Thymus (tissue), 11 donors: ENCODE results near the gene PDPR. TPM values are rescaled to one million over a fixed set of nuclear protein-coding genes. Genes with fewer than 3 reads are reported as not detected.

ENCODE experiments used
- DNase-seq, 9 donors: peaks; one replicate each; pipeline ENCODE4 v3.0.0-alpha.2; 2013; ENCODE audit warnings: low spot score in 9 of 9, low read depth in 6 of 9, missing footprints in 1 of 9
- H3K27ac ChIP-seq, 2 donors: one replicate each; pipeline ENCODE4 v1.5.1; 2013; ENCODE audit warnings: control low read depth in 1 of 2, low read depth in 1 of 2, low read length in 1 of 2, mild to moderate bottlenecking in 1 of 2, moderate library complexity in 1 of 2
- H3K27me3 ChIP-seq, 2 donors: one replicate each; pipeline ENCODE4 v1.5.1; 2013; ENCODE audit warnings: low read length in 1 of 2; ENCODE audit not compliant: control insufficient read depth in 2 of 2, insufficient read depth in 1 of 2
- H3K36me3 ChIP-seq, 2 donors: one replicate each; pipeline ENCODE4 v1.5.1; 2013; ENCODE audit warnings: low read length in 1 of 2, mild to moderate bottlenecking in 1 of 2, moderate library complexity in 1 of 2; ENCODE audit not compliant: control insufficient read depth in 2 of 2, insufficient read depth in 2 of 2
- H3K4me1 ChIP-seq, 2 donors: one replicate each; pipeline ENCODE4 v1.5.1; 2013; ENCODE audit warnings: low read length in 2 of 2; ENCODE audit not compliant: control insufficient read depth in 2 of 2, insufficient read depth in 2 of 2
- H3K4me3 ChIP-seq, 2 donors: one replicate each; pipeline ENCODE4 v1.5.1; 2013; ENCODE audit warnings: low read length in 2 of 2, control low read depth in 1 of 2, mild to moderate bottlenecking in 1 of 2
- H3K9me3 ChIP-seq, 2 donors: one replicate each; pipeline ENCODE4 v1.5.1; 2013; ENCODE audit warnings: low read length in 1 of 2, mild to moderate bottlenecking in 1 of 2; ENCODE audit not compliant: control insufficient read depth in 2 of 2, insufficient read depth in 1 of 2
- WGBS: extraction: QIAGEN DNeasy Blood & Tissue Kit; methylation state at CpG from one replicate; pipeline ENCODE4 v1.1.7; 2013; 5-methylcytosine and 5-hydroxymethylcytosine counted together
- polyA plus RNA-seq: library from polyadenylated mRNA; stranded (reverse); fragments of 200-250 nt; gene quantifications from one replicate; pipeline ENCODE4 v1.2.3, GENCODE V29; 2013
- total RNA-seq: library from RNA; stranded (reverse); fragments of 120-200 nt; gene quantifications from one replicate; pipeline ENCODE4 v1.2.4, GENCODE V29; 2013
- donor health status: healthy.

PDPR gene
- total and polyA plus RNA-seq, 2 donors, result 8.4 to 10.1 TPM

DNA sequence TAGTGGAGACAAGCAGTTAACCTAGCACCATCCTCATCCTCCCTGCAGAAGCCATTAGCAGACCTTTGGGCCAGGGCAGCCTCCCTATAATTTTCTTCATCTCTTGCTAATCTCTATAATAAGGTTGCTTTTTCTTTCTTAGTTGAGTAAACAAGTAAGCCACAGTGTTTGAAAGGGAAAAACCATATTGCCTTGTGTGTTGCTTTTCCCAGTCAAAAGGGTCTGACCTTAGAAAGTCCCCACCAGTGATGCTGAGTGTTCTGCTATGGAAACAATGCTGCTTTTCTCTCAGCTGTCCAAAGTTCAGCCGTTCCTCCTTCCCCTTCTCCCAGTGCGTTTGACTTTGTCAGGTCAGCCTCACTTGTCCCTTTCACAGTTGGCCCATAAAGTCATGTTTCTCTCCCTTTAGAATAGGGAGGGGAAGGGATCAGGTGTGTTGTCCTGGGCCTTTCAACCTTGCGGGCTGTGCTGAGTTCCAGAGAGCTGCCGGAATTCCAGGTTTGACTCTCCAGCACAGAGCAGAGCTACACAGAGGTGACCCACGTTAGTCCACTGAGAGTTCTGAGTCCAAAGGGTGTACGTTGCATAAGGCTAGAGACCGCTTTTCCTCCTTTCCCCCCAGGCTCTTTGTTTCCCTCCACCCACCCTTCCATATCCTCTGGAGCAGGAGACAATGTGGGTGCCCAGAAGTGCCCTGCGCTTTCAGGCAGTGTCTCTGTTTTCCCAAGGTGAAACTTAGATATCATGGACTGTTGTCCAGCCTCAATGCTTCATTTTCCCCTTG lies 43.5 kb downstream of the PDPR start:
- H3K27me3 ChIP-seq, result no peaks in the 10 kb centered on the region
- no peak for DNase-seq
- no peaks in the 10 kb centered on the region for H3K4me1 ChIP-seq
- peaks cover 73 to 86% of the 10 kb centered on the region in 2 donors for H3K36me3 ChIP-seq
- no peaks in the 10 kb centered on the region for H3K9me3 ChIP-seq
- H3K27ac ChIP-seq, result no peak overlapping the region
- H3K4me3 ChIP-seq, result no peak overlapping the region
- WGBS, result 98% methylated on average over 8 of the region's 8 CpGs

DNA sequence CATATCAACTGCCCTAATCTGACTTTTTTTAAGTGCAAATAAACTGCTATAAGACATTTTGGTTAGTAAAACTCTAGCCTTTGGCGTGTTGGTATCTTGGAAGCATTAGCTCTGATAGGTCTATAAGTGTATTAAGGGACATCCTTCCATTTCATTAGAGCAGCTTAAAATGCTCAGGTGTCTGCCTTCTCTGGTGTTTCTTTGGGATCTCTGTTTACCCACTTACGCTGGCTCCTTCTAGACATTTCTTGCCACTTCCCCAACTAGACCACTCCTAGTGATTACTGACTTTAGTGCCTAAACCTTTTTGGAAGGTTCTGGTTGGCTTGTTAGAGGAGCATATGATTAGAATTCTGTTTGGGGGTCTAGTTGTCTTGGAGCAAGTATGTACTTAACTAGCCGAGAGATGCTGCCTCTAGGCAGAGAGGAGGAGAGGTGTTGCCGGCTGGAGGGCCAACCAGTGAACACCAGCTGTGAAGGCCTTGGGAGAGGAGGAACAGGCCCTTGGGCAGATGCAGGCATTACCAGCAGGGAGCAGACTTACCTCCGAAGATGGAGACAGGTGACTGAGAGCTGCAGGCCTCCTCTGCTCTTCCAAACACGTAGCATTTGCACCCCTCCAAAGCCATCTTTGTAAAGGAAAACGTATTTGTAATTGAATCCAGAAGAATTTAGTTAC lies 44.3 kb downstream of the PDPR start:
- H3K27ac ChIP-seq, result no peak overlapping the region
- no peak overlapping the region for H3K4me3 ChIP-seq
- H3K36me3 ChIP-seq, result peaks cover 68 to 80% of the 10 kb centered on the region in 2 donors
- no peaks in the 10 kb centered on the region for H3K4me1 ChIP-seq
- no peaks in the 10 kb centered on the region for H3K27me3 ChIP-seq
- 95% methylated on average over 7 of the region's 7 CpGs for WGBS
- H3K9me3 ChIP-seq, result no peaks in the 10 kb centered on the region
- DNase-seq, result no peak

DNA sequence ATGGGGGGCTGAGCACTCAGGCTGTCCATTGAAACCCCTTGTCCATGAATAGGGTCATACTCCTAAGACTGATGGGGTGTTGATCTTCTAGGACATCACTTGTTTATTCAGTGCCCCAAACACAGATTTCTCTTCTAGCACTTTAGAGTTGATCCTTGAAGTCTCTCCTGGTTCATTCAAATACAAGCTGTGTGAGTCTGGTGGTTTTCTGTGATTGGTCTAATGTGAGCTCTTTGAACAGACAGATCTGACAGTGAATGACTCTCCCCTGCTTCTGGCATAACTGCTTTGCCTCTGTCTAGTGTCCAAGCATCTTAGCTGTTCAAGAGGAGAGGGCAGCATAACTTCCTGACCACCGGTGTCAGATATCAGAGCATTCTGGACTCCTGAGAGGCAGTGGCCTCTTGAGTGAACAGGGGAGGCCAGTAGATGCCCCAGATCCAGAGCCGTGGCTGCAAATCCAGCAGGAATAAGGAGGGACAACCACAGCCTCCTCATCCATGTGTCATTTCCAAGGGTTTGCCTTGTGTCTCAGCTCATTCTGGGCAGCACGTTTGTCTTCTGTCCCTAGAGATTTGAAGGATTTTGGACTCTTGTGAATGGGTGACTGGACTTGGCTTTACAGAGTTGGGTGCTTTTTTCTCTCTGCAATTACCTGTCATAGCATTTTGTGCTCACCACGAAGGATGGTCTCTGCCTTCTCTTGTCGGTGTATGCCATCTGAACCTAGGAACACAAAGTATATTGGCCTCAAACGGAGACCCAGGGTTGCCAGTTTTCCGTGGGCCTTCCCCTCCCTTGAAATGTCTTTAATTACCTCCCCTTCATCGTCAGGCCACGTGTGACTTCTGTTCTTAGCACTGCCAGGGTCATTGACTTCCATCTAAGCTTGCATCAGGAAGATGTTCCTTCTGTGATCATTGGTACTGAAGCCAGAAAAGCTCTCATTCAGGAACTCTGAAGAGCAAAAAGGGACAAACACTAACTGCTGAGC lies 45.5 kb downstream of the PDPR start:
- no peak for DNase-seq
- whole genome bisulfite sequencing, result 90% methylated on average over 9 of the region's 9 CpGs
- H3K27me3 ChIP-seq, result no peaks in the 10 kb centered on the region
- H3K4me1 ChIP-seq, result no peaks in the 10 kb centered on the region
- H3K36me3 ChIP-seq, result peaks cover 61 to 70% of the 10 kb centered on the region in 2 donors
- no peaks in the 10 kb centered on the region for H3K9me3 ChIP-seq
- no peak overlapping the region for H3K27ac ChIP-seq
- no peak overlapping the region for H3K4me3 ChIP-seq

- Histone ChIP-seq H3K4me3 (no peak overlapping the region), H3K9me3 (no peaks in the 10 kb centered on the region), H3K4me1 (no peaks in the 10 kb centered on the region), H3K27me3 (no peaks in the 10 kb centered on the region), H3K27ac (no peak overlapping the region), H3K36me3 (peaks cover 57 to 64% of the 10 kb centered on the region in 2 donors)
- WGBS, result 97% methylated on average over 6 of the region's 6 CpGs
- DNase-seq, result no peak
Measured at GRCh38 chr16:70160388-70160787, 46.3 kb downstream of the PDPR start.

GRCh38 chr16:70160821-70161220 lies 46.7 kb downstream of the PDPR start:
- Histone ChIP-seq H3K27me3 (no peaks in the 10 kb centered on the region), H3K36me3 (peaks cover 53 to 60% of the 10 kb centered on the region in 2 donors), H3K27ac (no peak overlapping the region), H3K4me3 (no peak overlapping the region), H3K9me3 (no peaks in the 10 kb centered on the region), H3K4me1 (no peaks in the 10 kb centered on the region)
- 98% methylated on average over 6 of the region's 6 CpGs for WGBS
- DNase-seq, result no peak

DNA sequence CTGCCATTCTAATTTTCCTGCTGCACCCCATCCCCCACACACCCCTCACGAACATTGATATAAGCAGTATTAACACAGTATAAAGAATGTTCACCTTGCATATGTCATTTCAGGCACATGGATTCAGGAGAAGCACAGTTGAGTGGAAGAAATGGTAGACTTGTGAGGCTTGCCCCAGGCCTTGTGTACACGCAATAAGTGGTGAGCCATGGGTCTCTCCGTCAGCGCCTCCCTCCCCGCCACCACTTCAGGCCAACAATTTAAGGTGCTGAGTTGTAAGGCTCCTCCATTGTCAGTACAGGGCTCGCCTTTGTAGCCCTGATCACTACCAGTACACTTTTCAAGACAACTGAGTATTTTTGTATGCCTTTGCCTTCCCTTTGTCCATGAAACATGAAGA lies 47.2 kb downstream of the PDPR start:
- Histone ChIP-seq H3K27me3 (no peaks in the 10 kb centered on the region), H3K9me3 (no peaks in the 10 kb centered on the region), H3K36me3 (peaks cover 49 to 54% of the 10 kb centered on the region in 2 donors), H3K4me1 (no peaks in the 10 kb centered on the region), H3K4me3 (no peak overlapping the region), H3K27ac (no peak overlapping the region)
- DNase-seq, result no peak
- 93% methylated on average over 6 of the region's 6 CpGs for WGBS

- no peak overlapping the region for H3K4me3 ChIP-seq
- no peak overlapping the region for H3K27ac ChIP-seq
- no peaks in the 10 kb centered on the region for H3K4me1 ChIP-seq
- H3K9me3 ChIP-seq, result no peaks in the 10 kb centered on the region
- H3K36me3 ChIP-seq, result peaks cover 42 to 47% of the 10 kb centered on the region in 2 donors
- 94% methylated on average over 7 of the region's 7 CpGs for WGBS
- H3K27me3 ChIP-seq, result no peaks in the 10 kb centered on the region
- no peak for DNase-seq
Measured at GRCh38 chr16:70162041-70162451, 47.9 kb downstream of the PDPR start.

DNA sequence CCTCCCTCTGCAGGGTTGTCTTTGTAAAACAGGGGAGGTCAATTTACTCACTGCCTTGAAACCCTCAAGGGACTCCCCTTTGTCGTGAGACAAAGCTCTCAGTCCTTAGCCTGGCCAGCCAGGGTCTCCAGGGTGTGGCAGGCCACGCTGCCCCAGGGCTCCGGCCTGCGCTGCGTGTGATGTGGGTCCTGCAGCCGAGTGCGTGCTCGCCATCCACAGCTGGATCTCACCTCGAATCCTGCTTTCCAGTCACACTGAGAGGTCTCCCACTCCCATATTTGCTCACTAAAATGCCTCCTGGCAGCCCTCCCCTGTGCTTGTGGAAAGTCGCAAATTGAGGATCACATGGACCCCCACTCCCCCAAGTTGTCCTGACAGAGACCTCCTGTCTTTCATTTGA lies 49.5 kb downstream of the PDPR start:
- Histone ChIP-seq H3K4me3 (no peak overlapping the region), H3K36me3 (peaks cover 29 to 32% of the 10 kb centered on the region in 2 donors), H3K27me3 (no peaks in the 10 kb centered on the region), H3K4me1 (no peaks in the 10 kb centered on the region), H3K27ac (no peak overlapping the region), H3K9me3 (no peaks in the 10 kb centered on the region)
- WGBS, result 94% methylated on average over 10 of the region's 10 CpGs
- DNase-seq, result no peak
